K562 (cell line): ENCODE measurements around the gene ATXN1. TPM values are rescaled to one million over a fixed set of nuclear protein-coding genes. Genes with fewer than 3 reads are reported as not detected.
A peak's percentile ranks its signal among the peaks of the same experiment; 100 is the strongest.

Experiments
- BMI1 ChIP-seq: fragments of 150-350 bp; IDR thresholded peaks from 2 replicates; pipeline ENCODE4 v1.6.1; 2014; ENCODE audit warnings: low read length
- C11orf30 ChIP-seq: fragments of 450-650 bp; IDR thresholded peaks from 2 replicates; pipeline ENCODE4 v1.6.1; 2016; ENCODE audit warnings: low read depth, mild to moderate bottlenecking
- CBX2 ChIP-seq: fragments of 200-600 bp; sonication (generic); IDR thresholded peaks from one replicate; pipeline ENCODE4 v1.6.1; 2012; ENCODE audit warnings: mild to moderate bottlenecking, low read length, inconsistent platforms; ENCODE audit not compliant: insufficient read depth, poor library complexity, severe bottlenecking
- DEAF1 ChIP-seq: fragments of 450-650 bp; formaldehyde crosslinking; IDR thresholded peaks from 2 replicates; pipeline ENCODE4 v1.4.0; 2020; ENCODE audit warnings: mild to moderate bottlenecking, moderate library complexity
- ELF2 ChIP-seq: fragments of 250-450 bp; sonication (Bioruptor Pico); IDR thresholded peaks from 2 replicates; pipeline ENCODE4 v1.5.0; 2021; ENCODE audit warnings: mild to moderate bottlenecking
- GMEB1 ChIP-seq: fragments of 250-450 bp; sonication (Bioruptor Pico); IDR thresholded peaks from 2 replicates; pipeline ENCODE4 v1.4.0; 2020; ENCODE audit warnings: mild to moderate bottlenecking
- HDAC6 ChIP-seq: IDR thresholded peaks from 2 replicates; pipeline ENCODE4 v1.6.1; 2012; ENCODE audit warnings: low read depth, mild to moderate bottlenecking, control low read depth, inconsistent platforms, low read length, moderate library complexity
- HNRNPK ChIP-seq: fragments of 200-400 bp; formaldehyde crosslinking; IDR thresholded peaks from one replicate; pipeline ENCODE4 v1.6.1; 2018; ENCODE audit warnings: mild to moderate bottlenecking, low read depth, low read length; ENCODE audit not compliant: poor library complexity, severe bottlenecking
- MCM2 ChIP-seq: fragments of 450-650 bp; IDR thresholded peaks from 2 replicates; pipeline ENCODE4 v1.6.1; 2017; ENCODE audit warnings: low read depth, mild to moderate bottlenecking
- MCM5 ChIP-seq: fragments of 450-650 bp; IDR thresholded peaks from 2 replicates; pipeline ENCODE4 v1.6.1; 2016; ENCODE audit warnings: low read depth
- OTX1 ChIP-seq: fragments of 450-650 bp; formaldehyde crosslinking; IDR thresholded peaks from 2 replicates; pipeline ENCODE4 v1.4.0; 2022; ENCODE audit warnings: mild to moderate bottlenecking
- RB1 ChIP-seq: fragments of 450-650 bp; IDR thresholded peaks from 2 replicates; pipeline ENCODE4 v1.6.1; 2017; ENCODE audit warnings: low read depth, mild to moderate bottlenecking
- RBM14 ChIP-seq: fragments of 200-400 bp; formaldehyde crosslinking; IDR thresholded peaks from 2 replicates; pipeline ENCODE4 v1.6.1; 2018; ENCODE audit warnings: low read depth, mild to moderate bottlenecking, low read length, moderate library complexity, borderline replicate concordance; ENCODE audit not compliant: insufficient read depth
- SMAD1 ChIP-seq: fragments of 150-350 bp; IDR thresholded peaks from 2 replicates; pipeline ENCODE4 v1.6.1; 2014; ENCODE audit warnings: low read length, low read depth; ENCODE audit not compliant: partially characterized antibody
- SOX6 ChIP-seq: fragments of 450-650 bp; IDR thresholded peaks from 2 replicates; pipeline ENCODE4 v1.6.1; 2014; ENCODE audit warnings: mild to moderate bottlenecking
- ZBTB49 ChIP-seq: sonication (generic); formaldehyde crosslinking; IDR thresholded peaks from 2 replicates; pipeline ENCODE4 v1.8.0; 2022; ENCODE audit warnings: missing genetic modification reagents, mild to moderate bottlenecking, borderline replicate concordance
- ZHX1 ChIP-seq: fragments of 150-350 bp; conservative IDR thresholded peaks from 2 replicates; pipeline ENCODE4 v1.6.1; 2014; ENCODE audit warnings: low read length
- ZNF212 ChIP-seq: fragments of 450-650 bp; formaldehyde crosslinking; IDR thresholded peaks from 2 replicates; pipeline ENCODE4 v1.4.0; 2020; ENCODE audit warnings: mild to moderate bottlenecking
- polyA plus RNA-seq, 8 experiments: library from polyadenylated mRNA; depleted of rRNA in 4 of 8; stranded (reverse) in 5 of 8; unstranded in 3 of 8; fragments of >200 nt; fragmentation: Nextera tagmentation in 2 of 8; fragmentation: Illumina TruSeq in 1 of 8; extraction: Ambion mirVana in 2 of 8; extraction: Trizol in 1 of 8; gene quantifications; 2 replicates each; pipeline versions ENCODE4 v1.2.1 to v1.2.3, GENCODE V29; 2011 to 2014; ENCODE audit warnings: inconsistent platforms in 1 of 8, missing spikeins in 1 of 8
- total RNA-seq, 7 experiments: library from RNA; depleted of rRNA in 6 of 7; stranded (reverse); fragments of >200 nt in 6 of 7; fragmentation: Illumina TruSeq in 2 of 7; extraction: Trizol in 2 of 7; gene quantifications; 2 replicates each; pipeline versions ENCODE4 v1.2.1 to v1.2.3, GENCODE V29; 2011 to 2021; ENCODE audit warnings: low replicate concordance in 1 of 7

ATXN1 gene
- total and polyA plus RNA-seq, 9 of the 15 experiments (the other 6 are each of a cell fraction or from before 2014, with no cell fraction given): under 0.01 to 1.2 (median 0.58) TPM

GRCh38 chr6:16322666-16323312 is 438.5 kb downstream of the ATXN1 start (continued):
- TF ChIP-seq RB1: no peak
- TF ChIP-seq OTX1 (CRISPR knock-in tag): no peak
- peak; percentile 82 for TF ChIP-seq SOX6
- no peak for TF ChIP-seq ZNF212 (CRISPR knock-in tag)
- peak; percentile 88 for TF ChIP-seq C11orf30
- no peak for TF ChIP-seq RBM14
- TF ChIP-seq ZHX1: no peak
- TF ChIP-seq HNRNPK: no peak
- 0 out of 2 replicates have a peak, but pooled peaks have one; percentile 8 for TF ChIP-seq GMEB1 (CRISPR knock-in tag)
- TF ChIP-seq DEAF1: no peak
- TF ChIP-seq BMI1: no peak
- TF ChIP-seq HDAC6: no peak
- no peak for TF ChIP-seq ELF2 (CRISPR knock-in tag)
- TF ChIP-seq CBX2: no peak
- no peak for TF ChIP-seq MCM2
- TF ChIP-seq MCM5: no peak
- 0 out of 2 replicates have a peak, but pooled peaks have one; percentile 75 for TF ChIP-seq ZBTB49 (CRISPR knock-in tag)
- no peak for TF ChIP-seq SMAD1
